Testis (tissue), 2 donors: ENCODE measurements around the gene PTPRN2.

Experiments used
- CTCF ChIP-seq, 3 experiments: fragments of 450-650 bp in 2 of 3; fragments of 200-600 bp in 1 of 3; sonication (generic) in 1 of 3; IDR thresholded peaks; one replicate each; pipeline ENCODE4 v1.5.1; 2016 to 2019; ENCODE audit warnings: antibody characterized with exemption in 3 of 3, mild to moderate bottlenecking in 2 of 3, moderate library complexity in 1 of 3
- POLR2A ChIP-seq: fragments of 450-650 bp; IDR thresholded peaks from one replicate; pipeline ENCODE4 v1.6.1; 2017; ENCODE audit warnings: antibody characterized with exemption, mild to moderate bottlenecking, moderate library complexity

GRCh38 chr7:157664871-157665633 is 922.6 kb downstream of the PTPRN2 start:
- TF ChIP-seq POLR2A (no peak), CTCF (IDR thresholded peaks at IDR 0.05) (no peak)
